SK-N-SH (cell line): ENCODE data around the gene LEPROT. TPM values are rescaled to one million over a fixed set of nuclear protein-coding genes. Genes with fewer than 3 reads are reported as not detected.

ENCODE experiments used
- CTCF ChIA-PET: fragments of 300-600, 350-600 bp; formaldehyde crosslinking; extraction: SDS; loops from one replicate; lab custom pipeline; 2021; lab: Yijun Ruan, JAX
- POLR2A ChIA-PET: fragments of 350-600 bp; sonication (Branson Sonifier 250); formaldehyde crosslinking; extraction: SDS; loops from one replicate; lab custom pipeline; 2020; ENCODE audit warnings: antibody characterized with exemption, inconsistent platforms; lab: Yijun Ruan, JAX
- DNase-seq: peaks from one replicate; pipeline ENCODE4 v3.0.0; 2012
- H2AFZ ChIP-seq: fragments of 200-600 bp; sonication (generic); 2 replicates; pipeline ENCODE4 v1.8.1; 2016; ENCODE audit warnings: antibody characterized with exemption, mild to moderate bottlenecking, low read depth
- H3F3A ChIP-seq: fragments of 200-600 bp; sonication (generic); replicated peaks from 2 replicates; pipeline ENCODE3; 2016; ENCODE audit warnings: antibody characterized with exemption, mild to moderate bottlenecking; ENCODE audit not compliant: insufficient read depth
- H3K27ac ChIP-seq, 2 experiments: fragments of 200-500 bp in 1 of 2; fragments of 200-600 bp in 1 of 2; sonication (Bioruptor generic) in 1 of 2; sonication (generic), shearing (Covaris generic) in 1 of 2; 2 replicates each; pipeline versions ENCODE4 v1.5.1 to v1.6.1; 2014 to 2016; ENCODE audit warnings: low read depth in 2 of 2, inconsistent platforms in 1 of 2, low read length in 1 of 2, mild to moderate bottlenecking in 1 of 2, mixed read lengths in 1 of 2
- H3K27me3 ChIP-seq: fragments of 200-600 bp; sonication (generic), shearing (Covaris generic); 2 replicates; pipeline ENCODE4 v1.6.1; 2016; ENCODE audit warnings: mixed run types; ENCODE audit not compliant: insufficient read depth
- H3K36me3 ChIP-seq, 2 experiments: fragments of 200-500 bp in 1 of 2; fragments of 200-600 bp in 1 of 2; sonication (Bioruptor generic) in 1 of 2; sonication (generic) in 1 of 2; replicated peaks in 1 of 2; 2 replicates each; pipeline versions ENCODE3 to v1.5.1; 2014 to 2016; ENCODE audit warnings: low read length in 1 of 2, mild to moderate bottlenecking in 1 of 2; ENCODE audit not compliant: insufficient read depth in 2 of 2, control insufficient read depth in 1 of 2
- H3K4me1 ChIP-seq, 2 experiments: fragments of 200-500 bp in 1 of 2; fragments of 200-600 bp in 1 of 2; sonication (Bioruptor generic) in 1 of 2; sonication (generic), shearing (Covaris generic) in 1 of 2; 2 replicates each; pipeline versions ENCODE4 v1.5.1 to v1.6.1; 2014 to 2016; ENCODE audit warnings: low read depth in 1 of 2, low read length in 1 of 2, mixed run types in 1 of 2; ENCODE audit not compliant: insufficient read depth in 2 of 2, control insufficient read depth in 1 of 2
- H3K4me2 ChIP-seq: fragments of 200-600 bp; sonication (generic), shearing (Covaris generic); 2 replicates; pipeline ENCODE4 v1.6.1; 2017; ENCODE audit warnings: mixed run types
- H3K4me3 ChIP-seq, 2 experiments: fragments of 200-500 bp in 1 of 2; fragments of 200-600 bp in 1 of 2; sonication (Bioruptor generic) in 1 of 2; sonication (generic), shearing (Covaris generic) in 1 of 2; 2 replicates each; pipeline versions ENCODE4 v1.5.1 to v1.8.1; 2014 to 2016; ENCODE audit warnings: low read depth in 2 of 2, inconsistent platforms in 1 of 2, low read length in 1 of 2, mild to moderate bottlenecking in 1 of 2, mixed read lengths in 1 of 2, moderate library complexity in 1 of 2
- H3K79me2 ChIP-seq: fragments of 200-600 bp; sonication (generic); 2 replicates; pipeline ENCODE4 v1.8.1; 2017; ENCODE audit warnings: mild to moderate bottlenecking; ENCODE audit not compliant: insufficient read depth
- H3K9ac ChIP-seq: fragments of 200-600 bp; sonication (generic); 2 replicates; pipeline ENCODE4 v1.6.1; 2017; ENCODE audit warnings: mixed run types
- H3K9me2 ChIP-seq: fragments of 200-600 bp; sonication (generic); 2 replicates; pipeline ENCODE4 v1.6.1; 2017; ENCODE audit warnings: mixed run types
- H3K9me3 ChIP-seq: fragments of 200-600 bp; sonication (generic); 2 replicates; pipeline ENCODE4 v1.6.1; 2017; ENCODE audit warnings: mixed run types, mild to moderate bottlenecking, moderate library complexity
- H4K20me1 ChIP-seq: fragments of 200-600 bp; sonication (generic); 2 replicates; pipeline ENCODE4 v1.6.1; 2017; ENCODE audit warnings: mild to moderate bottlenecking, mixed run types; ENCODE audit not compliant: insufficient read depth
- CTCF ChIP-seq: fragments of 200-600 bp; sonication (generic); IDR thresholded peaks from 2 replicates; pipeline ENCODE4 v1.6.1; 2017; ENCODE audit warnings: antibody characterized with exemption, mild to moderate bottlenecking, moderate library complexity
- EZH2phosphoT487 ChIP-seq: fragments of 200-600 bp; sonication (generic); IDR thresholded peaks from 2 replicates; pipeline ENCODE4 v1.6.1; 2017; ENCODE audit warnings: low read depth, mixed run types, mild to moderate bottlenecking, antibody characterized with exemption, moderate library complexity, borderline replicate concordance
- FOSL2 ChIP-seq: IDR thresholded peaks from 2 replicates; pipeline ENCODE4 v1.4.0; 2012; ENCODE audit warnings: low read depth, mild to moderate bottlenecking, moderate library complexity, borderline replicate concordance
- MAX ChIP-seq: IDR thresholded peaks from 2 replicates; pipeline ENCODE4 v1.4.0; 2012; ENCODE audit warnings: low read depth
- NRF1 ChIP-seq: IDR thresholded peaks from 2 replicates; pipeline ENCODE4 v1.6.1; 2012; ENCODE audit warnings: low read depth, mild to moderate bottlenecking, low read length
- POLR2AphosphoS5 ChIP-seq: IDR thresholded peaks from 2 replicates; pipeline ENCODE4 v1.6.1; 2012; ENCODE audit warnings: low read depth, low read length
- RFX5 ChIP-seq: IDR thresholded peaks from 2 replicates; pipeline ENCODE4 v1.6.1; 2012; ENCODE audit warnings: mild to moderate bottlenecking, improper control_type of control experiment, low read length
- SMC3 ChIP-seq: IDR thresholded peaks from 2 replicates; pipeline ENCODE4 v1.6.1; 2012; ENCODE audit warnings: low read depth, low read length, improper control_type of control experiment
- TAF1 ChIP-seq: IDR thresholded peaks from 2 replicates; pipeline ENCODE4 v1.6.1; 2012; ENCODE audit warnings: low read depth, mild to moderate bottlenecking, low read length, moderate library complexity, borderline replicate concordance
- TCF12 ChIP-seq: IDR thresholded peaks from 2 replicates; pipeline ENCODE4 v1.4.0; 2012
- TEAD4 ChIP-seq: IDR thresholded peaks from 2 replicates; pipeline ENCODE4 v1.4.0; 2012; ENCODE audit warnings: mild to moderate bottlenecking, borderline replicate concordance; ENCODE audit not compliant: insufficient read depth
- ZBTB33 ChIP-seq: IDR thresholded peaks from 2 replicates; pipeline ENCODE4 v1.4.0; 2012; ENCODE audit warnings: low read depth, borderline replicate concordance
- WGBS: methylation state at CpG from one replicate; pipeline ENCODE4 v1.1.6; 2017; ENCODE audit warnings: low lambda C conversion rate; 5-methylcytosine and 5-hydroxymethylcytosine counted together
- polyA plus RNA-seq, 3 experiments: library from polyadenylated mRNA; depleted of rRNA; stranded (reverse); fragments of >200 nt; gene quantifications; 2 replicates each; pipeline ENCODE4 v1.2.3, GENCODE V29; 2012

LEPROT gene
- polyA plus RNA-seq, 1 of the 3 experiments (the other 2 are of a cell fraction), result 38.9 TPM

GRCh38 chr1:65477414-65478378 is 57.2 kb downstream of the LEPROT start:
- ChIA-PET CTCF (interaction anchor here (1.1 to 1.5 kb wide), 3 partner anchors 14 to 210 kb away, joined by 3 to 6 read pairs (median 4); no protein-coding TSS in a partner anchor), POLR2A (no interaction called here)
- H3K9me2 ChIP-seq, result no peaks in the 10 kb centered on the region
- no peaks in the 10 kb centered on the region for H3K4me1 ChIP-seq
- H3F3A ChIP-seq, result no peaks in the 10 kb centered on the region
- H3K79me2 ChIP-seq, result no peaks in the 10 kb centered on the region
- H3K9ac ChIP-seq, result no peak overlapping the region
- H3K36me3 ChIP-seq, result no peaks in the 10 kb centered on the region
- no peaks in the 10 kb centered on the region for H3K9me3 ChIP-seq
- TF ChIP-seq SMC3 (no peak), RFX5 (no peak), ZBTB33 (no peak), TCF12 (no peak), TEAD4 (no peak), MAX (no peak), NRF1 (no peak), FOSL2 (no peak), POLR2AphosphoS5 (no peak), TAF1 (no peak), EZH2phosphoT487 (no peak), CTCF (no peak)
- H3K27me3 ChIP-seq, result no peaks in the 10 kb centered on the region
- no peak overlapping the region for H3K4me2 ChIP-seq
- H3K4me3 ChIP-seq, result no peak overlapping the region
- DNase-seq, result no peak
- WGBS, result 70% methylated on average over 2 of the region's 2 CpGs
- H3K27ac ChIP-seq, result no peak overlapping the region
- H4K20me1 ChIP-seq, result no peaks in the 10 kb centered on the region
- H2AFZ ChIP-seq, result no peak overlapping the region
